NCI-H146 (cell line): ENCODE measurements around the gene WDFY1.
"Not testable (repeated sequence)": the region's sequence is repeated elsewhere in the genome, so short reads cannot be mapped to it uniquely, and the experiment has no call there.

Source experiments
- DNase-seq: peaks from one replicate; lab custom pipeline; 2025; lab: John Stamatoyannopoulos, UW

WDFY1 gene

DNA sequence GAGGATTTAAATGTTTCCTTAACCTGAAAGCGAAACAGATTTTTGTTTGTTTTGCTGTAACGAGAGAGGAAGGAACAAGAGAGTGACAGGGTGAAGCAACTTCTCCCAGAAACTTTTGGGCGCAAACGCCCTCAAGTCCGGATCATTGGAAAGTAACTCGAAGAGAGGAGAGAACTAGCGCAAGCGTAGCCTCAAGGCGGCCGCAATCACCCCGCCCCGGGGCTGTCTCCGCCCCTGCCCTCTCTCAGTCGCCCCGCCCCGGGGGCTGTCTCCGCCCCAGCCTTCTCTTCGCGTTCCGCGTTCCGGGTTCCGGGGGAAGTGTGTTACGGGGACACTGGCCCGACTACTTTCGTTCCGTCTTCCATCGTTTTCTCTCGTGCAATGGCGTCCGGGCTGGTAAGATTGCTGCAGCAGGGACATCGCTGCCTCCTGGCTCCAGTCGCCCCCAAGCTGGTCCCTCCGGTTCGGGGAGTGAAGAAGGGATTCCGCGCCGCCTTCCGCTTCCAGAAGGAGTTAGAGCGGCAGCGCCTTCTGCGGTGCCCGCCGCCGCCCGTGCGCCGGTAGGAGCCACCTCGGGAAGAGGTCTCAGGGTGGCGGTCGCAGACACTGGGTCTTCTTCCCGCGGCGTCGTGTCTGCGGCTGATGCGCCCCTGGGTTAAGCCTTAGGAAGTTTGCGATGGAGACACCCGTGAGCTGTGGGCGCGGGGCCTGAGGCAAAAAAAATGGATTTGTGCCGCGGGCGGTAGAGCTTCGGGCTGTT is 12.1 kb upstream of the WDFY1 start, which contains the start of gene MRPL44:
Gene MRPL44, plus strand, starts transcription at position 372 of the 760 bp plus-strand sequence. Its CDS starts 10 bp downstream, at position 382.
- peak; percentile 87 for DNase-seq

DNA sequence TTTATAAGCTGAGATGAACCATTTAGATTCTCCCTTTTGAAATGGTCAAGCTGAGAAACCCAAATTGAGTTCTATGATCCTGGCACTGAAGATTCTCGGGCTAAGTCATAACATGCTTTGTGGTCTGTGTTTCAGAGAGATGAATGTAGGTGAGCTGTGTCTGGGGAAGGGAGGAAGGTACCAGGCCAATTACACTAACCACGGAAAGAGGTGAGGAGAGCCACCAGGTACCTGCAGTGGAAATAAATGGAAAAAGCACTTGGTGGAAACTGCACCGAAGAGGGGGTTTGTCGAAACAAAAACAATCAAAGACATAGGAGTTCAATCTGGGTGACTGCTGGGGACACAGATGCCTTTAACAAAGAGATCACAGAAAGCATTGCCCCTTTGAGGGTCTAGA is 11.2 kb upstream of the WDFY1 start:
- no peak for DNase-seq

DNA sequence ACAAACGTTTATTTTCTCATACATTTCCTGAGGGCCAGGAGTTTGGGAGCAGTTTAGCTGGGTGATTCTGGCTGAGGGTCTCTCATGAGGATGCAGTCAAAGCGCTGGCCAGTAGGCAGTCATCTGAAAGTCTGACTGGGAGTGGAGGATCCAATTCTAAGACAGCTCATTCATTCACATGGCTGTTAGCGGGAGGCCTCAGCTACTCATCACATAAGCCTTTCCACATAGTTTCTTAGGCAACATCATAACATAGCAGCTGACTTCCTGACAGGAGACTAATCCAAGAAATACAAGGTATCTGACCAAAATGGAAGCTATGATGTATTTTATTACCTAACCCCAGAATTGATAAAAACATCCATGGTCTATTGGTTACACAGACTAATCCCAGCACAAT is 9.3 kb upstream of the WDFY1 start:
- no peak for DNase-seq

DNA sequence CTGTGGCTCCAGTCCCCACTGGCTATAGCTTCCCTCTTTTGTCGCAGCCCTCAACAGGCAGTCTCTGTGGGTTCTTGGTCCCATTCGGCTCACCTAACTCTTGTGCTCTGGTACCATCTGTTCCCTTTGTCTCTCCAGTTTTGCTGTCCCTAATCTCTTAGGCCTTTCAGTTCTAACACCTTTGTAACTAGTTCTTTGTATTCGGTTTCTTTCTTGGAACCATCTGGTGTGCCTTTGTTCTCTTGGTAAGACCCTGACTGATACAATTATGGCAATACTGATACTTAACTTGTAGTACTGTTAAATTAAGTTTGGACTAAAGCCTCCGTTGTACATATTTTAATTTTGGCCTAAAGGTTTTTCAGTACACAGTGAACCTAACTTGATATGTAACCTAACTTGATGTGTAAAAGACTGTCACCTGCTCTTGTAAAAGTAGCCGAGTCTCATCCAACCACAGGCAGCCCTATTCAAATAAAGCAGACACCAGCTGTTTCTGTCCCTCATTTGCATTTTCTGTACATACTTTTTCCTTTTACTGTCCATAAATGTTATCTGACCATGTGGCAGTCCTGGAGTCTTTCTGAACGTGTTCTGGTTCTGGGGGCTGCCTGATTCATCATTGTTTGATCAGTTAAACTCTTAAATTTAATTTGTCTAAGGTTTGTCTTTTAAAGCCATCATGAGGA is 7.3 kb upstream of the WDFY1 start:
- peak; percentile 35 for DNase-seq

DNA sequence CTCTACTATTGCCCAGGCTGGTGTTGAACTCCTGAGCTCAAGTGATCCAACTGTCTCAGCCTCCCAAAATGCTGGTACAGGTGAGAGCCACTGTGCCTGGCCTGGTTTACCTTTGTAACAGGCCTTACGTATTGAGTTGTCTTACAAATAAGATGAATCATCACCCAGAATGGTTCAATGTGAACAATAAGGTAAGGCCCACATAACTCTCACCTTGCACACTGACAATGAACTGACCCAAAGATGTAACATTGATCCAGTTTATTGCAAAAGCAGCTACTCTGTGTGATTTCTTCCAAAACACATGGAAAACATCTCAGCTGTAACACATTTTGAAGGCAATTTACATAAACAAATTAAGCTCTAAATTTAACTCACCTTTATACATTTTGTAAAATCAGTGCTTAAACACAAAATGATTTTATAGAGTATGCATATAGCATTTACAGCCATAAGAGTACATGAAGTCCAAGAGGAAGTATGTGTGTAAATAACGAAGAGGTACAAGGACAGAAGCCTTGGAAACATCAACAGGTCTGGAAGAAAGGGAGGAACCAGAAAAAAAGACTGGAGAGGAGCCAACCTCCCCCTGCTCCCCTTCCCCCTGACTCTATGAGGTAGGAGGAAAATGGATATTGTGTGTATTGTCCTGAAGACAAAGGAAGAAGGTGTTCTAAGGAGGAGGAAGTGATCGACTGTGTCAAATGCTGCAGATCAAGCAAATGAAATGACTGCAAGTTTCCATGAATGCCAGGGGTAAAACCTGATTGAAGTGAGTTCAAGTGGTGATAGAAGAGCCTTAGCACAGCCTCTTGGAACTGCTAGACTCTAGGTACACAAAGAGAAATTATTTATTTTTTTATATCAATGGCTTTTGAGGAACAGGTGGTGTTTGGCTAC is 5.6 kb upstream of the WDFY1 start:
- no peak for DNase-seq

DNA sequence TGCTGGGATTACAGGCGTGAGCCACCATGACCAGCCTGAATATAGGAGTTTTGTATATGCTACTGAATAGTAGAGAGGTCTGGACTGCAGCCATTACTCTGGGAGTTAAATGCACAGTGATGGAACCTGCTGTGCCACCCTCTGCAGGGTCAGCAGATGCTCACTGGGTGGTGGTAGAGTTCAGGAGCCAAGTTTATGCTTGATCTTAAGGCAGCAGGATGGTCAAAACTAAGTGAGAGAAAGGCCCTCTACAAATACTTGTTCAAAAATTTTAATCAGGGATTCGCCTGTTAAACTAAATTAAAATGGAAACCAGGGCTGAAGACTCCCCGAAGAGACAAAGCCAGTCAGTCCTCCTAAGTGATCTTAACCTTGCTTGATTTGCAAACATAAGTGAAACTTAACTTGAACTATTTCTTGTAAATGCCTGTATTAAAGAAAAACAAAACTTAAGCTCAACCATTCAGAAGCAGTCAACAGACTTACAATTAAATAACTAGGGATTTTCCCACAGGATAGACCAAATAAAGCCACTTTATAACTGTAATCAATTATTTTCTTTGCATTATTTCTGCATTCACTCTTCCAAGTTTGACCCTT is 4.2 kb upstream of the WDFY1 start:
- DNase-seq = no peak

DNA sequence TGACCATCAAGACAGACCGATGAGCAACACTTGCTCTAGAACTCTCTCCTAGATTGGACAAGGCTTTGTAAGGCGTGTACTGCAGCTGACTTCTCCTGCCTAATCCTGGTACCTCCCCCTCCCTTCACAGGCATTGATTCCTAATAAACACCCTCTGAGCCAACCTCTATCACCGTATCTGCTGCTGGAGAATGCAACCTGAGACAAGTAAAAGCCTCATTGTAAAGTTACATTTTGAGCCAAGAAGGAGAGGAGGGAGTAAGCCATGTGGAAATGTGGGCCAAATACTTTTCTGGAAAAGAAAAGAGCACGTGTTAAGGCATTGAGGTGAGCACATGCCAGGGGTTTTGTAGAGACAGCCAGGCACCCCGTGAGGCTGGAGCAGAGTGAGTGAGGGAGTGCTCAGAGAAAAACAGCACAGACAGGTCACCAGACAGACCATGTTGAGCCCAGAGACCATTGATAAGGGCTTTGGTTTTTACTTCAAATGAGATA is 2.6 kb upstream of the WDFY1 start:
- DNase-seq = peak; percentile 7

DNA sequence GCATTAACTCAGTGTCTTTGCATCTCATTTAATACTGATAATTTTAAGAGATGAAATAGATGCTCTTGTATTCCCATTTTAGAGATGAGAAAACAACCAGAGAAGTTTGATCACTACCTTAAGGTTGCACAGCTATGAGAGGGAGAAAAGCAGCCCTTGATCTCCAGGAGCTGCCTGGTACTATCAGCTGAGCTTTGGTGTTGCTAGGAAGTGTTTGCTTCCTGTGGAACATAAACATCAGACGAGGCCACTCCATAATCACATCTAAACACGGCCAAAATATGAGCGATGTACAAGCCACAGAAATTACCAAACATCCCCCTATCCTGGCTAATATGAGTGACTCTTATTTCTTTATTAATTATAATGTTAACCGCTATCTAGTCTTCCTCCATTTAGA is 620 bp upstream of the WDFY1 start:
- no peak for DNase-seq

DNA sequence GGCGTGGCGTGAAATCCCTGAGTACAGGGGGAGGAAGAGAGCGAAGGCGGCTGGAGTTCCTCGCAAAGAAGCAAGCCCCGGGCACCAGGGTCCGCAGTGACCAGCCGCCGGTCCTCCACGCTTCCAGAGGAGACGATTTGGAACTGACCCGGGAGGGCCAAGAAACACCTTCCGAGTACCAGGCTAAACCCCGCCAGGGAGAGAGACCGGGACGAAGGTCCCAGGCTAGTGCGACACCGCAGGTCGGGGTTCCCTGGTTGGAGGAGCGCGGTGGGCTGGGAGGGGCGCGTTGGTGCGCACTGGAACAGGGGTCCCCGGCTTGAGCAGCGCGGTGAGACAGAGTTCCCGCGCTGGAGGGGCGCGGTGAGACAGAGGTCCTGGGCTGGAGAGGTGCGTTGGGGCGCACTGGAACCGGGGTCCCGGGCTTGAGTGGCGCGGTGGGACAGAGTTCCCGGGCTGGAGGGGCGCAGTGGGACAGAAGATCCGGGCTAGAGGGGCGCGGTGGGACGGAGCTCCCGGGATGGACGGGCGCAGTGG is 901 bp downstream of the WDFY1 start:
- peak; percentile 8 for DNase-seq

DNA sequence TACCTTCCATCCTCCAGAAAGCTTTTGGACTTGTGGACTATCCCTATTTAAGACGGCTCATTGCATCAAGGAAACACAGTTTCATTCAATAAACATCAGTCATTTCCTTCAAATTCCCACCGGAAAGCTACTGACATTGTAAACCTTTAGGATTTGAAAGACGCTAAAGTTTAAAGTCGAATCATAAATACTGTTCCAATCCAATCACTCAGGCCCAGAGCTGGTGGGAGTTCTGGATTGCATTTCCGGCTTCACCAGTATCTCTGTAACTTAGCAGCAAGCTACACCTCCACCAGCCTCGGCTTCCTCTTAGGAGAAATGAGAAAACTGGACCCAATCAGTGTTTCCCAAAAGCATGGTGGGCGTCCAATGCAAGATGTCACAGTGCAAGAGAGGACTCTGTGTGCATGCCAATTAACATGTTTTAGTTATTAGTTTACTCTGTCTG is 1.6 kb downstream of the WDFY1 start:
- no peak for DNase-seq

DNA sequence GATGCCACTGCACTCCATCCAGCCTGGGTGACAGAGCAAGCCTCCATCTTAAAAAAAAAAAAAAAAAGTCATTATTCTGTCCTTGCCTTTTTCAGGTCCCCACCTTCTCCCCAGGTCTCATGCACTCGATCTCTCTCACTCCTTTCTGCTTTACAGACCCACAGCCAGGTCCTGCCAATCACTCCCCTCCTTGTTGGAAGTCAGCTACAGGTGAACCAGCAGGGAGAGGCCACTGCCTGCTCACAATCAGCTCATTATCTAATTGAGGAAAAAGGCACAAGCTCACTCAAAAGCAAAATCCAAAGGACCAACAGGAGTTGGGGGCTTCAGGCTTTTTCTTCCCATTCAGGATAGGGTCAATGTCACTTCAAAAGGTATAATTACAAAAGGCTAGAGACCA is 2.0 kb downstream of the WDFY1 start:
- no peak for DNase-seq

DNA sequence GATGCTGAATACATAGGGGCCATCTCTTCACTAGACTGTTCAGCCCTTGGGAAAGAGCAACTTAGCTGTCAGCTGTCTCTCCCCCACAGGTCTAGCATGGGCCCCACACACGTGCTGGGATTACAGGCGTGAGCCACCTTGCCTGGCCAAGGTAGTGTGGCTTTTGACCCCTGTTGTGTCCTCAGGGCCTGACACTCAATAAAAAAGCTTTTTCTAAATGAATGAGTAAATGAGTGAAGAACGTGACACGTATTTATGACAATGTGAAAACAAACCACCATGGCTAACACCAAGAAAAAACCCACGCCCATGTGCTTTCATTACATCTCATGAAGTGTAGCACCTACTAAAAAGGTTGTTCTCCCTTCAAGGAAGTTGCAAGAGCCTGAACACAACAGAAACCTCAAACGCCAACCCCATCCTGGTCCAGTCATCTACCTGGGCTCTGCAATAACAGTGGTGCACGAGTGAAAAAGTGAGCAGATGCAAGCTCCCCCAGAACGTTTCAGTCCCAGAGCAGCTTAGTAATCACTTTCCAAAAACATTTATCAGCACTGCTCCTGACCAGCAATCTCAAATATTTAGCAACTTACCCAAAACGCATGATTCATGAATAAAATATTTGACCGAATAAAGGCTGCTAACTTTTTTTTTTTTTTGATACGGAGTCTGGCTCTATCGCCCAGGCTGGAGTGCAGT is 3.4 kb downstream of the WDFY1 start:
- no peak for DNase-seq

DNA sequence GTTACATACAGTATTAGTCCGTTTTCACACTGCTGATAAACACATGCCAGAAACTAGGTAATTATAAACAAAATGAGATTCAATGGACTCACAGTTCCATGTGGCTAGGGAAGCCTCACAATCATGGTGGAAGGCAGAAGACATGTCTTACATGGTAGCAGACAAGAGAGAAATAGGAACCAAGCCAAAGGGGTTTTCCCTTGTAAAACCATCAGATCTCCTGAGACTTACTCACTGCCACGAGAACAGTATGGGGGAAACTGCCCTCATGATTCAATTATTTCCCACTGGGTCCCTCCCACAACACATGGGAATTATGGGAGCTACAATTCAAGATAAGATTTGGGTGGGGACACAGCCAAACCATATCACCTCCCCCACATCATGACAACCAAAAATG is 5.7 kb downstream of the WDFY1 start:
- not testable (repeated sequence) for DNase-seq

DNA sequence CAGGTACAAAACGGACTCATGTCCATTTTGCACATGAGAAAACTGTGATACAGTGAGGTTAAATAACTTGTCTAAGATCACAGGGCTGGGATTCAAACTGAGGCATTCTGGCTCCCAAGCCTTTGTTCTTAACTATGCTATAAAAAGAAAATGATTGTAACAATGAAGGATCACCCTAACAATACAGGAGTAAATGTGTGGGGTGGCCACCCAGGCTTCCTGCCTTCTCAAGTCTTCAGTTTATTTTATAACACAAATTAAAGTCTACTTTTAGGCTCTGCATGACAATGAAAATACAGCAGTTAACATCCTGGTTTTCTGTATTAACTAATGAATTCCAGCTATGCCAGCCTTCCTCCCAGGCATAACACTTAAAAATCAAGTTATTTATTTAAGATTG is 7.6 kb downstream of the WDFY1 start:
- DNase-seq = no peak

DNA sequence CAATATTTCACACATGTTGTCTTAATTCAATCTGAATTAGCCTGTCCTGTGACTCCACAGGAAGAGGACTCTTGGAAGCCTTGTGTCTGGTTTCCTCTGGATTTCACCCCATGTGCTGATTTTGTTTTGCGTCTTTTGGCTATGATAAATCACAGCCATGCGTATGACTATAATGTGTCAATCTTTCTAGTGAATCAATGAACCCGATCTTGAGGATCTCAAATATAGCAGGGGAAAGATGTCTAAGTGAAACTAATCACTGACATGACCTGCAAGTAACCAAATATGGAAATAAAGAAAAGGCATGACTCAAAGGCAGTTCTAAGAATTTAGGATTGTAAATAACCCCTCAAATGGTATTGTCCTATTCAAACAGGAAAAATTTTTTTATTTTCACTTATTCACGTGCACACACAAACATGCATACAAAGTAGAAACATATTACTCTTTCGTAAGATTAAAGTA is 8.2 kb downstream of the WDFY1 start:
- DNase-seq = no peak

DNA sequence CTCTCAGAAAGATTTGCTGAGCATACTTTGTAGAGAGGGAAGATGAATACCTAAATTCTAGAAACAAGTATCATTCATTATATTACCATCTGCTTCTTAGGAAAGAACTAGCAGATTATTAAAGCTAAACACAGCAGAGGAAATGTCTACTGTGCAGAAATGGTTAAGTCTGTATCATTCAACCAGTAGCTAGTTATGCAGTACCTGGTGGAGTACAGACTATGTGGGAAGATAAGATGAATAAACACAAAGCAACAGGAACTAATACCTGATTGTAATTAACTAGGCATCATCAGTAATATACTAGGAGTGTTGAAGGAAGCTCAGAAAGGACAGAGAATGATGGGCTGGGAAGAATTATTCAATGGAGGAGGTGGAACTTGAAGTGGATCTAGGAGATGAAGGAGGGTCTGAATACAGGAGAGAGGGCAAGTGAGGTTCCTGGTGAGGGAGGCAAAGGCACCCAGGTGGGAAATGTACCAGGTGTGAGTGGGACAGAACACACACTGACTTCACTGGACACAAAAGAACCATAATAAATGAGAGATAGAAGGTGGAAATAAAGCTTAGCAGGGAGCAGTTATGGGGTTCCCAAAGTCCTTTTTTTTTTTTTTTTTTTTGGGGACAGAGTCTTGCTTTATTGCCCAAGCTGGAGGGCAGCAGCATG is 9.5 kb downstream of the WDFY1 start:
- DNase-seq = no peak

DNA sequence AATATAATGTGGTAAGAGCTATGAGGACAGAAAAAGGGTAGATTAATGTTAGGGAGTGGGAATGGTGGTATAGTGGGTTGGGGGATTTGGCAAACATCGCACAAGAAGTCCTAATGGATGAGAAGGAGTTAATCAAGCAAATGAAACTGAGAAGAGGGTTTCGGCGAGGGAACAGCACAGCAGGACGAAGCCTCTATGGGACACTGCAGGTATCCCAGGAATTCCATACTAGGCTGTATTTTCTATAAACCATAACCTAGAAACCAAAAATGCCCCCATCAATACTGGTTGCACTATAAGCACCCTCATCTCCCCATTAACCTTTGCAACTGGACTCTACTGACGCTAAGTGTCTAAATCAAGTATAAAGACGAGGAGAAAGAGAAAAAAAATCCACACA is 10.3 kb downstream of the WDFY1 start:
- no peak for DNase-seq

DNA sequence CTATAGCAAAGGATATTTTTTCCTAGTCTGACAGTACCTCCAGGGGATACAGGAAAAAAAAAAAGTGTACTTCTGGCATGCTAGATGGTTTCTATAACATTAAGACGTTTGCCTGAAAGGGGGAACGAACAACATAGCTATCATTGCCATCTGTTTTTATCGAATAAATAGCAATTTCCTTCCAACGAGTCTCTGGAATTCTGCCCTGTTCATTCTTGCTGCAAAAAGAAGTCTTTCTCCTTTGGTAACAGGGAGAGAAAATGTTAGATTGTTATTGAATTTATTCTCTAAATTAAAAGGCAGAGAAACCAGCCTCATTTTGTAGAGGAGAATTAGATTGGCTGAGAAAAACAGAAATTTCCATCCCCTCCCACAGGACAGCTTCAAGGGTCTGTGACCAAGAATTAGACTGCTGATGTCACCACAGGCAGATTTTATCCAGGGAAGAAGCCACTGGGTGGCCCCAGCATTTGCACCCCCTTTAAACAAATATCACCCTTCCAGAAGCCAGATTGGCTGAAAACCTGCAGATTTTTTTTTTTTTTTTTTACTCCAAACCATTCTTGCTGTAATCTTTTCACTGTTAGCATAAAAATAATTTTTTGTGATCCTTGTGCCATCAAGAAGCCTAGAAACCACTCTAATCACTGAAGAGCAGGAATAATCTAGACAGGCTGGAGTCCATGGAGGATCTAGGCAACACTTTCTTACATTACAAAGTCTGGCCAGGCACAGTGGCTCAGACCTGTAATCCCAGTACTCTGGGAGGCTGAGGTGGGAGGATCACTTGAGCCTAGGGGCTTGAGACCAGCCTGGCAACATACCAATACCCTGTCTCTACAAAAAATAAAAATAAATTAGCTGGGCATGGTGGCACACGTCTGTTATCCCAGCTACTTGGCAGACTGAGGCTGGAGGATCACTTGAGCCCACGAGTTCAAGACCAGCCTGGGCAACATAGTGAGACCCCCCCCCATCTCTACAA is 12.0 kb downstream of the WDFY1 start:
- DNase-seq = no peak
